Cardiac septum (tissue), 1 donor: ENCODE data around the gene SKP2. TPM values are rescaled to one million over a fixed set of nuclear protein-coding genes. Genes with fewer than 3 reads are reported as not detected.

Experiments used
- DNase-seq: peaks from one replicate; pipeline ENCODE4 v3.0.0-alpha.2; 2020; ENCODE audit warnings: low spot score
- intact Hi-C: fragments of 100-400 bp; cut with DNase I; formaldehyde crosslinking; loops from one replicate; pipeline ENCODE4 v1.14.0; 2022
- total RNA-seq: library from RNA; stranded (reverse); fragmentation: NEBNext Ultra II Directional; extraction: Animal tissue kit (Norgen Biotek cat#: 25700); gene quantifications from one replicate; pipeline ENCODE4 v1.2.1, GENCODE V29; 2021
- donor health status: DM: no; HTN: no; CAD: no.

The SKP2 gene
- total RNA-seq, 1 donor from 2014 or later, result 3.7 TPM

DNA sequence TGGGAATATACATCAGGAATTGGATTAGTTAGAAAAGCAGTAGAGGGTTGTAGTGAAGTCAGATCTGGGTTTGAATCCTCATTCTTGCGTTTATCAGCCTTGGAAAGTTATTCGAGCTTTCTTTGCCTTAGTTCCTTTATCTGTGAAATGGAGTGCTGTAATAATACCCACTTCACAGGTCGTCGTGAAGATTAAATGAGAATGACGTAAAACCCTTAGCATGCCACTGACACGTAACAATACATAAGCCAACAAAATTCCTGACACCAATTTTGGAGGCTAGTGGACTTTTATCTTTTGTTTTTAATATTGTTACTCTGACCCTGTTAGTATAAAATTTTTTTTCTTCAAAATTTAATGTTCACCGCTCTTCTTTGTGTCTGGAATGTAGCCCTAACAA is 3.4 kb downstream of the SKP2 start:
- intact Hi-C loops, result no loop called here
- DNase-seq, result no peak

GRCh38 chr5:36156121-36156601 is 4.2 kb downstream of the SKP2 start:
- intact Hi-C loops, result no loop called here
- DNase-seq, result no peak

DNA sequence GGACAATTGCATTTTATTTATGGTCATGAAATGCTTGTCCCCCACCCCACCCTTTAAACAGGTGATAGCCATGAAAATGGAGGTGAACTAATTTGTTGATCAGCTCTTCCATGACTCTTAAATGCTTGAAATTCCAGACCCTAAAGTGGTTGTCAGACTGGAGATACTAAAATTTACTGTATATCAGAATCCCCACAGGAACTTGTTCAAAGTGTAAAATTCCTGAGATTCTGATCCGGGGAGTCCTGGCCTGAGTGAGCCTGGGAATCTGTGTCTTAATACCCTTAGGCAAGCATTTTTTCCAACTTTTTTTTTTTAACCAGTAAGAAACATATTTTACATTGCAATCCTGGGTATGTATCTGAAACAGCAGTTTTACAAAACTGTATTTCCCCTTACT is 4.7 kb downstream of the SKP2 start:
- intact Hi-C loops, result no loop called here
- DNase-seq, result no peak

DNA sequence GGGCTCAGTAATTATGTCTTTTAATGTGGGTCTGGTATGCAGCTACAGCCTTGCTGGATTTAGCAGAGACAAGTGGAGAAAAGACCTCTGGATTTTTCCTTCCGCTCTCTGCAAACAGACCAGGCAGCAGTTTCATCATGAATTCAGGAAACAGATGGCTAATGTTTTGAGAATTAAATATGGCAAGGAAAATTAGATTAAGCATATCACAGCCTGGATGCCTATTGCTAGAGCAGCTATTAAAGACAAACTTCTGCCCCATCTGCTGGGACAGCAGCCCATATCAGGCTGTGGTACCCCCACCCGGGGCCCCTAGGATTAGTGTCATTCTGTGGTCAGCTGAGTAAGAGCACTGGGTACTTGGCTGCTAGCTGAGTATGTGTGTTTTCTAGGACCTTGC is 6.2 kb downstream of the SKP2 start:
- intact Hi-C loops, result no loop called here
- DNase-seq, result no peak

- DNase-seq, result no peak
- intact Hi-C loops, result no loop called here
Measured at GRCh38 chr5:36160617-36161016, 8.7 kb downstream of the SKP2 start.

DNA sequence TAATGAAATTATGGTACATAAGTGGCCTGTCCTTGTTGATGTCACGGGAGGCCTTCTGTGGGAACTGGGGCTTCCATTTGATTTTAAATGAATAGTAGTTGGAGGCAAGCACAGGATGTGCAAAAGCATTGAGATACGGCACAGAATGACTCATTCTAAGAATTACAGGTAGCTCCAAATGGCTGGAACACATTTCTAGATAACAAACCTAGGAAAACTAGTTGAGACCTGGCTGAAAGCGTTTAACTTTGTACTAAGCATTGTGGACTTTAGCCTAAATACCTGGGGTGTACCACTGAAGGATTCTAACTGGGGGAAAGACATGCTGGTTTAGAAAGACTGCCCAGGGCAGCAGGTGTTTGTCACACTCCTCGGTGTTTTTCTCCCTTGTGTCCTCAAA is 9.4 kb downstream of the SKP2 start:
- intact Hi-C loops, result no loop called here
- no peak for DNase-seq

DNA sequence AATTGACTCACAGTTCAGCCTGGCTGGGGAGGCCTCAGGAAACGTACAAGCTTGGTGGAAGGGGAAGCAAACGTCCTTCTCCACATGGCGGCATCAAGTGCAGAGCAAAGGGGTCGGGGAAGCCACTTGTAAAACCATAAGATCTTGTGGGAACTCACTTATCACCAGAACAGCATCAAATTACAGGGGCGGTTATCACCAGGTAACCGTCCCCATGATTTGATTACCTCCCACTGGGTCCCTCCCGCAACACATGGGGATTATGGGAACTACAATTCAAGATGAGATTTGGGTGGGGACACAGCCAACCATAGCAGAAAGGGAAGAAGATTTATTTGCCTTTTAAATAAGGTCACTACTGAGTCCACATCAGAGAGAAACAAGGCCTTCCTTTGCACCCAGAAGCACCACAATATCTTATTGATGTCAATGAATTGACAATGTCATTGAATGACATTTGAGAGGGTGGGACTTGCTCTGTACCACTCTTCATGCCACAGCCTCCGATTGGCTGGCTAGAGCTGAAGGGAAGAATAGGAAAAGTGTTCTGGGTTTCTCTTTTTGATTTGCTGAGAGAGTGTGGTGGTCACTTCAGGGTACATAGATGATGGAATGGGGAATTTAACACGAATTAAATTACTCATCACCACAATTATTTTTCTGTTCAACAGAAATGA is 11.0 kb downstream of the SKP2 start:
- intact Hi-C loops, result no loop called here
- DNase-seq, result no peak

DNA sequence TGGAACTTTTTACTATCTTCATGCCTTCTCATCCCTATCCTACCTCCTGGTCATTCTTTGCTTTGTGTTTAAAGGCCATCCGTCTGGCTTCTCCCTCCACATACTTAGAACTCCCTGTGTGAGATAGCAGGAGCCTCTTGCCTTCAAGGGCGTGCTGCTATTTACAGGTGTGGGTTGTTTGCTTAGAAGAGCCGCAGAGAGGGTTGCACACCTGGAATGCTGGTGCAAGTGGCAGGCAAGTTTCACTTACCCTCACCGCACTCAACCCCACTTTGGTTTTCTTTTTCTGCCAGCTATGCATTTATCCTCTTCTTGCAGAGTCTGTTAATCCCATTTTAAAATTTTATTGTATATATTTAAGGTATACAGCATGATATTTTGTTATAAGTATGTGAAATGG is 12.6 kb downstream of the SKP2 start:
- intact Hi-C loops, result no loop called here

DNA sequence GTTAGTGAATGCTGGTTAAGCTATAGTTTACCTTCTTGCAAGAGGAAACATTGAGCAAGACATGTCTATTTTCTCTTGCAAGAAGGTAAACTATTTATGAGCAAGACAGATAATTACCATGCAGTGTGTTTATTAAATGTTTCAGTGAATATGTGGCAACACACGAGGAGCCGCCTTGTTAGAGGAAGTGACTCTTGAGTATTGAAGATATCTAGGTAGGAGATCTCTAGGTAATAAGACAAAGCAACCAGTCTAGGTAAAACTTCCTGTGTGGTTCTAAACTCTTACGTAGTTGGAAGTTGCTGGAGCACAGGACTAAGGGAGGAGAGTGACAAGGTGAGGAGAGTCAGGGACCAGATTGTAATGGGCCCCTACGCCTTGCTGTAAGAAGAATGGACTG is 16.8 kb downstream of the SKP2 start:
- intact Hi-C loops, result no loop called here
- DNase-seq, result no peak

More for the DNA sequence above, 12.6 kb downstream of the SKP2 start:
- DNase-seq, result no peak

- DNase-seq, result no peak
- intact Hi-C loops, result no loop called here
Measured at GRCh38 chr5:36170832-36171424, 19.0 kb downstream of the SKP2 start.

GRCh38 chr5:36172599-36172998 is 20.7 kb downstream of the SKP2 start:
- intact Hi-C loops, result no loop called here
- DNase-seq, result no peak

- intact Hi-C loops, result no loop called here
- no peak for DNase-seq
Measured at GRCh38 chr5:36173426-36173825, 21.5 kb downstream of the SKP2 start.

DNA sequence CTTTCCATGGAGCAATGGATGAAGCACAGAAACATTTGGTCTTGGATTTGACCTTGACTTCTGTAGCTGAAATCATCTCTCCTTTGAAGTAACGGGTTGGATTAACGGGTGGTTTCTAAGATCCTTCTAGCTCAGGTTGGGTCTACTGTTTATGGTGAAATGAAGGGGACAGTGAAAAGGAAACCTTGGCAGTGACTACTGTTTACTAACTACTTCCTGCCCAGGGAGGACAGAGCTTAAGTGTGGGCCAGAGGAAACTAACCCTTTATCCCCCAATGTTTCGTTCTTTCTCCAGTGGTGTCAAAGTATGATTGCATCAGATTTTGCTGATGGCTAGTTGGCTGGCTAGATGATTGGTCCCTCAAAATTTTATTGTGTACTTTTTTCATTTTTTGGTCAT is 22.2 kb downstream of the SKP2 start:
- intact Hi-C loops, result no loop called here
- DNase-seq, result no peak

GRCh38 chr5:36175043-36175442 is 23.1 kb downstream of the SKP2 start:
- DNase-seq, result no peak
- intact Hi-C loops, result loop anchor here (5.0 kb wide), 2 partner anchors 132 to 522 kb away; no protein-coding TSS in a partner anchor

DNA sequence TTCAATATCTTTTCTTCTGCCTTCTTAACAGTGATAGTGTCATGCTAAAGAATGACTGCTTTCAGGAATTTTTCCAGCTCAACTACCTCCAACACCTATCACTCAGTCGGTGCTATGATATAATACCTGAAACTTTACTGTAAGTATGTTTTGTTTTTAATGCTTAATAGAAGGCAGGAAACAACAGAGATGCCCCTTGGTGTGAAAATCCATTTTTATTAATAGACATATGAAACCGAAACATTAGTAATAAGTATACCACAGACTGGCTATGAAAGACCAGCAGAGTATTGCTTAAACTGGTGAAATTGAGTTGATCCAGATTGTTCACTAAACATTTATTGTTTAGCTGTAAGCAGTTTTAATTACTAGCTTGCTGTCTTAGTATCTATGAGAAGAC is 25.2 kb downstream of the SKP2 start:
- no peak for DNase-seq
- intact Hi-C loops, result loop anchor here (5.0 kb wide), 2 partner anchors 130 to 520 kb away; no protein-coding TSS in a partner anchor

DNA sequence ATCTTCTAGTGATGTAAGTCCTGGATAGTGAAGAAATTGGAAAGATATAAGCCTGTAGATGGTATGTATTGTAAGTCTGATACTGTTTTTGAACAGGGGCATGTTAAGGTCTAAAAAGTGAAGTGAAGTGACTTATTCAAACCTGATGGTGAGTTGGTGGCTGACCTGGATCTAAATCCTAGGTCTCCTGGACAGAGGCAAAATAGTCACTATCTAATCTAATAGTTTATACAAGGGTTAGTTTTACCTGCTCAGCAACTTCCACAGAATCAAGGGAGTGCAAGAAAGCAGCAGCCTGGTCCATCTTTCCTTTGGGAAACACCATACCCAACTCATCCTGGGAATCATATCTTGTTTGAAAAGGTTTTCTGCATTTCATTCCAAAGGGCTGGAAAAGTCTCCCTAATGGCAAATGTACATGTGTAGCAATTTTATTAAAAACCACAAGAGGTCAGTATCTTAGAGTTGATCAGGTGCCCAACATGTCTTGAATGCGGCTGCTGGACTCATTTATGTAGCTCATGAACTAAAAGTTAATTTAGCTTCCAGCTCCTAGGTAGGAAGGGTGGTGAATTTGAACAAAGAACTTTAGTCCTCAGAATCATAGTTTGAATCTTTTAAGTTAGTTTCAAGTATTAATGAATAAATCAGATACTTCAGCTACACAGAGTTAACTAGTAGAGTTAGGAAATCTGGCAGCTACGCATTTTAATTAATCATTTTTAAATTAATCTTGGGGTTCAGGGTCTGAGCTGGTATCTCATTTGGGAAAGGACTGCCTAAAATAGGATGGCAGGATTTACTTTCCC is 26.0 kb downstream of the SKP2 start:
- intact Hi-C loops, result loop anchor here (5.0 kb wide), 2 partner anchors 129 to 519 kb away; no protein-coding TSS in a partner anchor
- DNase-seq, result no peak

DNA sequence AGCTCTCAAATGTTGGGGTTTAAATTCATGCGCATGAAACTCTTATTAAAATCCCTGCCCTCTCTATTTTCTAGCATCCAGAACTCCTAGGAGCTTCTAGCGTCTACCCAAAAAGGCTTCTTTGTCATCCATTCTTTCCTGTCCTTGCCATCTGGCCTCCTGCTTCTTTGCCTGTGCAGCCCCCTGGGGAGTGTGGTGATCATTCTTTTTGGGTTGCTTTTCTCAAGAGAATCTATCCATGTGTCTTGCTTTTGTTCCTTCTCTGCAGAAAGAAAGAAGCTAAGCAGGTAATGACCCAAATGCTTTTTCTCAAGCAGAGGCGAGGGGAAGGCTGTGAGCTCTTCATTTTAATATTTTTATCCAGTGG is 26.6 kb downstream of the SKP2 start:
- intact Hi-C loops, result loop anchor here (5.0 kb wide), 2 partner anchors 129 to 519 kb away; no protein-coding TSS in a partner anchor
- no peak for DNase-seq

- intact Hi-C loops, result loop anchor here (5.0 kb wide), 2 partner anchors 127 to 517 kb away; no protein-coding TSS in a partner anchor
- DNase-seq, result no peak
Measured at GRCh38 chr5:36179950-36180349, 28.0 kb downstream of the SKP2 start.

GRCh38 chr5:36180556-36181350 is 28.8 kb downstream of the SKP2 start:
- intact Hi-C loops, result no loop called here

DNA sequence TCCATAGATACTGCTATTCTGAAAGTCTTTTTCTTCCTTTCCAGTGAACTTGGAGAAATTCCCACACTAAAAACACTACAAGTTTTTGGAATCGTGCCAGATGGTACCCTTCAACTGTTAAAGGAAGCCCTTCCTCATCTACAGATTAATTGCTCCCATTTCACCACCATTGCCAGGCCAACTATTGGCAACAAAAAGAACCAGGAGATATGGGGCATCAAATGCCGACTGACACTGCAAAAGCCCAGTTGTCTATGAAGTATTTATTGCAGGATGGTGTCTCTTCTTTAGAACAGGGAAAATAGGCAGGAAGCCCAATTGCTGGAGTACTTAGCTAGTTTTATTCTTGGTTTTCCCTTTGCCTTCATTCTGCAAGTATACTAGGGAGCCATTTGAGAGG is 29.9 kb downstream of the SKP2 start:
- intact Hi-C loops, result no loop called here
- DNase-seq, result no peak

More at GRCh38 chr5:36180556-36181350, 28.8 kb downstream of the SKP2 start:
- DNase-seq, result no peak
